Caco-2 (cell line): Measurements from ENCODE around the gene SLC23A1. TPM values are rescaled to one million over a fixed set of nuclear protein-coding genes. Genes with fewer than 3 reads are reported as not detected.

Experiments
- BruUV-seq: library from RNA; stranded (reverse); fragments of 400-500 nt; replicated peaks from 2 replicates; lab custom pipeline; 2021; lab: Mats Ljungman, UMichigan
- CTCF ChIA-PET: fragments of 300-600 bp; sonication (Branson Sonifier 250); formaldehyde crosslinking; loops from one replicate; lab custom pipeline; 2022; ENCODE audit warnings: antibody characterized with exemption; lab: Charles Lee
- POLR2A ChIA-PET: fragments of 300-600 bp; sonication (Branson Sonifier 250); formaldehyde crosslinking; loops from one replicate; lab custom pipeline; 2022; ENCODE audit warnings: antibody characterized with exemption; lab: Charles Lee
- DNase-seq, 2 experiments: peaks; one replicate each; pipeline versions ENCODE4 v3.0.0 to v3.0.0-alpha.2; 2020 to 2022
- H3K27me3 ChIP-seq: replicated peaks from 2 replicates; pipeline ENCODE4 v1.6.0; 2011; ENCODE audit warnings: low read length; ENCODE audit not compliant: control insufficient read depth, insufficient read depth
- H3K36me3 ChIP-seq: 2 replicates; pipeline ENCODE4 v1.5.1; 2011; ENCODE audit warnings: low read length; ENCODE audit not compliant: control insufficient read depth, insufficient read depth
- H3K4me1 ChIP-seq: fragments of 250-450 bp; sonication (Bioruptor Pico); 2 replicates; pipeline ENCODE4 v1.5.1; 2020; ENCODE audit warnings: mild to moderate bottlenecking
- H3K4me3 ChIP-seq: 2 replicates; pipeline ENCODE4 v1.5.1; 2011; ENCODE audit warnings: low read depth, mild to moderate bottlenecking, control low read depth, low read length
- H3K9me3 ChIP-seq: fragments of 250-450 bp; sonication (Bioruptor Pico); 2 replicates; pipeline ENCODE4 v1.5.1; 2020; ENCODE audit warnings: mild to moderate bottlenecking, moderate library complexity
- H3K27ac Mint-ChIP-seq: one replicate; pipeline ENCODE4 v1.8.0; 2022; ENCODE audit warnings: mixed read lengths; ENCODE audit not compliant: unreplicated experiment
- H3K27me3 Mint-ChIP-seq: one replicate; pipeline ENCODE4 v1.8.0; 2022; ENCODE audit warnings: mixed read lengths; ENCODE audit not compliant: insufficient read depth, unreplicated experiment
- H3K36me3 Mint-ChIP-seq: one replicate; pipeline ENCODE4 v1.8.0; 2022; ENCODE audit warnings: mild to moderate bottlenecking, mixed read lengths; ENCODE audit not compliant: insufficient read depth, unreplicated experiment
- H3K4me1 Mint-ChIP-seq: one replicate; pipeline ENCODE4 v1.8.0; 2022; ENCODE audit warnings: low read depth, mixed read lengths; ENCODE audit not compliant: unreplicated experiment
- H3K4me3 Mint-ChIP-seq: one replicate; pipeline ENCODE4 v1.8.0; 2022; ENCODE audit warnings: mild to moderate bottlenecking, moderate library complexity, mixed read lengths; ENCODE audit not compliant: unreplicated experiment
- H3K9me3 Mint-ChIP-seq: one replicate; pipeline ENCODE4 v1.8.0; 2022; ENCODE audit warnings: mixed read lengths; ENCODE audit not compliant: unreplicated experiment
- intact Hi-C: fragments of 100-400 bp; cut with micrococcal nuclease; formaldehyde crosslinking; loops from one replicate; pipeline ENCODE4 v1.10.0; 2022; ENCODE audit not compliant: unreplicated experiment
- total RNA-seq: library from RNA; stranded (reverse); gene quantifications from 2 replicates; pipeline ENCODE4 v1.2.3, GENCODE V29; 2022
- TF ChIP-seq, protein P1 (sequence below), 2 experiments: fragments of 200-600 bp in 1 of 2; IDR thresholded peaks; 1 replicate in 1 of 2; 2 replicates in 1 of 2; pipeline versions ENCODE4 v1.5.1 to v1.8.0; 2011 to 2022; ENCODE audit warnings: antibody characterized with exemption in 1 of 2, control low read depth in 1 of 2, inconsistent platforms in 1 of 2, low read depth in 1 of 2, low read length in 1 of 2, mild to moderate bottlenecking in 1 of 2, moderate library complexity in 1 of 2; ENCODE audit not compliant: insufficient read depth in 1 of 2, severe bottlenecking in 1 of 2, unreplicated experiment in 1 of 2

Gene SLC23A1
- total RNA-seq, 1 experiment from 2014 or later = 20.4 TPM

- intact Hi-C loops = no loop called here
- no peak overlapping the region for H3K27ac Mint-ChIP-seq
- POLR2A ChIA-PET = no interaction called here
- no peaks in the 10 kb centered on the region for H3K27me3 ChIP-seq
- H3K27me3 Mint-ChIP-seq = no peaks in the 10 kb centered on the region
- TF ChIP-seq, protein P1, sequence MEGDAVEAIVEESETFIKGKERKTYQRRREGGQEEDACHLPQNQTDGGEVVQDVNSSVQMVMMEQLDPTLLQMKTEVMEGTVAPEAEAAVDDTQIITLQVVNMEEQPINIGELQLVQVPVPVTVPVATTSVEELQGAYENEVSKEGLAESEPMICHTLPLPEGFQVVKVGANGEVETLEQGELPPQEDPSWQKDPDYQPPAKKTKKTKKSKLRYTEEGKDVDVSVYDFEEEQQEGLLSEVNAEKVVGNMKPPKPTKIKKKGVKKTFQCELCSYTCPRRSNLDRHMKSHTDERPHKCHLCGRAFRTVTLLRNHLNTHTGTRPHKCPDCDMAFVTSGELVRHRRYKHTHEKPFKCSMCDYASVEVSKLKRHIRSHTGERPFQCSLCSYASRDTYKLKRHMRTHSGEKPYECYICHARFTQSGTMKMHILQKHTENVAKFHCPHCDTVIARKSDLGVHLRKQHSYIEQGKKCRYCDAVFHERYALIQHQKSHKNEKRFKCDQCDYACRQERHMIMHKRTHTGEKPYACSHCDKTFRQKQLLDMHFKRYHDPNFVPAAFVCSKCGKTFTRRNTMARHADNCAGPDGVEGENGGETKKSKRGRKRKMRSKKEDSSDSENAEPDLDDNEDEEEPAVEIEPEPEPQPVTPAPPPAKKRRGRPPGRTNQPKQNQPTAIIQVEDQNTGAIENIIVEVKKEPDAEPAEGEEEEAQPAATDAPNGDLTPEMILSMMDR (IDR thresholded peaks at IDR 0.05; ENCODE audit: insufficient read depth in 1 of 2, low read depth in 1 of 2, low read length in 1 of 2, severe bottlenecking in 1 of 2, unreplicated experiment in 1 of 2) = no peak
- H3K9me3 ChIP-seq = no peaks in the 10 kb centered on the region
- H3K36me3 Mint-ChIP-seq = peaks cover 20% of the 10 kb centered on the region
- CTCF ChIA-PET = no interaction called here
- H3K4me1 ChIP-seq = peaks cover 18% of the 10 kb centered on the region
- no TSS peak for BruUV-seq
- no peaks in the 10 kb centered on the region for H3K9me3 Mint-ChIP-seq
- H3K36me3 ChIP-seq = no peaks in the 10 kb centered on the region; the same call in 1 of the 2 replicates
- no peak overlapping the region for H3K4me3 ChIP-seq
- no peak for DNase-seq
- no peak overlapping the region for H3K4me3 Mint-ChIP-seq
- H3K4me1 Mint-ChIP-seq = peaks cover 9% of the 10 kb centered on the region
Observed at GRCh38 chr5:139395844-139396640, 12.9 kb upstream of the SLC23A1 start.

- ChIA-PET POLR2A (interaction anchor here (0.6 kb wide), 1 partner anchor 102 kb away, joined by 7 read pairs; no protein-coding TSS in a partner anchor), CTCF (no interaction called here)
- Mint-ChIP-seq H3K27ac (no peak within 1 kb of the TSS), H3K27me3 (no peaks in the 10 kb centered on the region), H3K9me3 (no peaks in the 10 kb centered on the region), H3K36me3 (peaks cover 20% of the 10 kb centered on the region), H3K4me3 (no peak within 1 kb of the TSS), H3K4me1 (peaks cover 9% of the 10 kb centered on the region)
- BruUV-seq = no TSS peak
- Histone ChIP-seq H3K36me3 (no peaks in the 10 kb centered on the region; the same call in 1 of the 2 replicates), H3K4me1 (peaks cover 22% of the 10 kb centered on the region), H3K27me3 (no peaks in the 10 kb centered on the region), H3K9me3 (no peaks in the 10 kb centered on the region), H3K4me3 (no peak within 1 kb of the TSS)
- intact Hi-C loops = no loop called here
- TF ChIP-seq, protein P1 (IDR thresholded peaks at IDR 0.05; ENCODE audit: insufficient read depth in 1 of 2, low read depth in 1 of 2, low read length in 1 of 2, severe bottlenecking in 1 of 2, unreplicated experiment in 1 of 2) = no peak
- DNase-seq = no peak
Observed at GRCh38 chr5:139394654-139395566, 11.8 kb upstream of the SLC23A1 start, which contains the start of gene PROB1. Gene PROB1, minus strand, starts transcription at chr5:139395104. Its CDS starts 23 bp downstream, at chr5:139395081.

- POLR2A ChIA-PET = no interaction called here
Observed at GRCh38 chr5:139394123-139394653, 11.1 kb upstream of the SLC23A1 start.

More at GRCh38 chr5:139394123-139394653, 11.1 kb upstream of the SLC23A1 start:
- H3K27me3 ChIP-seq = no peaks in the 10 kb centered on the region
- H3K4me1 Mint-ChIP-seq = peaks cover 9% of the 10 kb centered on the region
- H3K9me3 Mint-ChIP-seq = no peaks in the 10 kb centered on the region
- no peaks in the 10 kb centered on the region for H3K27me3 Mint-ChIP-seq
- H3K4me3 ChIP-seq = no peak overlapping the region
- intact Hi-C loops = no loop called here
- no peak overlapping the region for H3K4me3 Mint-ChIP-seq
- H3K4me1 ChIP-seq = peaks cover 22% of the 10 kb centered on the region
- BruUV-seq = no TSS peak
- no peak for DNase-seq
- no peaks in the 10 kb centered on the region for H3K9me3 ChIP-seq
- TF ChIP-seq, protein P1 (IDR thresholded peaks at IDR 0.05; ENCODE audit: insufficient read depth in 1 of 2, low read depth in 1 of 2, low read length in 1 of 2, severe bottlenecking in 1 of 2, unreplicated experiment in 1 of 2) = no peak
- CTCF ChIA-PET = no interaction called here
- no peak overlapping the region for H3K27ac Mint-ChIP-seq
- peaks cover 17% of the 10 kb centered on the region for H3K36me3 Mint-ChIP-seq
- no peaks in the 10 kb centered on the region; the same call in 1 of the 2 replicates for H3K36me3 ChIP-seq
